GM12892 (cell line): ENCODE measurements around the gene PRKCH.

Experiments used
- POLR2A ChIP-seq: IDR thresholded peaks from 2 replicates; pipeline ENCODE4 v1.6.1; 2011; ENCODE audit warnings: low read depth, low read length, control low read depth
- POLR2AphosphoS5 ChIP-seq: IDR thresholded peaks from 2 replicates; pipeline ENCODE4 v1.6.1; 2011; ENCODE audit warnings: low read depth, low read length, control low read depth
- TAF1 ChIP-seq: IDR thresholded peaks from 2 replicates; pipeline ENCODE4 v1.6.1; 2011; ENCODE audit warnings: low read depth, mild to moderate bottlenecking, control low read depth, low read length, borderline replicate concordance

DNA sequence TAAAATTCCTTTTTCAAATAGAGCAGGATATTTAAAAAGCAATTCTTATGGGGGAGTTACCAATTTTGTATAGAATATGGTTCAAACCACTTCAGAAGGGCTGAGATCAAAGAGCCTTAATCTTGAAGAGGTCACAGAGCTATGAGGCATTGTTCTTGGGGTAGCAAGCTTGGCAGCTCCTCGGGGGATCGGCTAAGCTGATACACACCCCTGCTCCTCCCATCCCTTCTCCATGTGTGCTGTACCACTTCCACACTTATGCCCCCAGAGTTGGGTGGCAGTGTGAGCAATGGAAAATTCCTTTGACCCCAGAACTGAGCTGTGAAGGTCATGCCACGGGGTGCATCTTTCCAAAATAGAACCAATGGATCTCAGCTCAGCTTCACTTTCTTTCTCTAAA is 25.2 kb upstream of the PRKCH start:
- no peak for TF ChIP-seq POLR2AphosphoS5
- TF ChIP-seq TAF1 = no peak
- TF ChIP-seq POLR2A = no peak
